ENCODE measurements around the gene SLC35E2B.
"Not testable (repeated sequence)": the region's sequence is repeated elsewhere in the genome, so short reads cannot be mapped to it uniquely, and the experiment has no call there.

The SLC35E2B gene

GRCh38 chr1:1672181-1672965, 20.2 kb downstream of the SLC35E2B start:
- no peak for DNase-seq

GRCh38 chr1:1671365-1672119, 21.1 kb downstream of the SLC35E2B start:
- DNase-seq: no peak

- no peak for DNase-seq
These were observed 21.7 kb downstream of the SLC35E2B start for GRCh38 chr1:1670866-1671265.

GRCh38 chr1:1669468-1670440, 22.8 kb downstream of the SLC35E2B start:
- DNase-seq: no peak

GRCh38 chr1:1666526-1666925, 26.1 kb downstream of the SLC35E2B start:
- no peak for DNase-seq

- DNase-seq: peak; percentile 38
These were observed 26.8 kb downstream of the SLC35E2B start for GRCh38 chr1:1665815-1666251.

- no peak for DNase-seq
These were observed 27.4 kb downstream of the SLC35E2B start for GRCh38 chr1:1664941-1665814.

- not testable (repeated sequence) for DNase-seq
These were observed 28.3 kb downstream of the SLC35E2B start for GRCh38 chr1:1664318-1664717.

- DNase-seq: not testable (repeated sequence)
These were observed 29.6 kb downstream of the SLC35E2B start for GRCh38 chr1:1662830-1663560.

- not testable (repeated sequence) for DNase-seq
These were observed 30.2 kb downstream of the SLC35E2B start for GRCh38 chr1:1662392-1662791.

GRCh38 chr1:1658583-1659549, 33.7 kb downstream of the SLC35E2B start, which contains the start of gene CDK11B:
TSS of gene CDK11B (minus strand) at chr1:1659004. CDS start at chr1:1657485, 1,519 bp downstream.
- DNase-seq: peak; percentile 98

GRCh38 chr1:1648265-1648664, 44.3 kb downstream of the SLC35E2B start:
- DNase-seq: not testable (repeated sequence)

- not testable (repeated sequence) for DNase-seq
These were observed 44.9 kb downstream of the SLC35E2B start for GRCh38 chr1:1647567-1648241.

- not testable (repeated sequence) for DNase-seq
These were observed 46.3 kb downstream of the SLC35E2B start for GRCh38 chr1:1646326-1646725.

- DNase-seq: not testable (repeated sequence)
These were observed 51.7 kb downstream of the SLC35E2B start for GRCh38 chr1:1640711-1641461.

- DNase-seq: not testable (repeated sequence)
These were observed 52.5 kb downstream of the SLC35E2B start for GRCh38 chr1:1640081-1640480.

- not testable (repeated sequence) for DNase-seq
These were observed 53.2 kb downstream of the SLC35E2B start for GRCh38 chr1:1639368-1639767.

- not testable (repeated sequence) for DNase-seq
These were observed 54.1 kb downstream of the SLC35E2B start for GRCh38 chr1:1638528-1638927.
